Measurements from ENCODE around the gene NR6A1. TPM values are rescaled to one million over a fixed set of nuclear protein-coding genes. Genes with fewer than 3 reads are reported as not detected.

Gene NR6A1
- total RNA-seq, 2 experiments from 2014 or later = 17.5 to 23.0 TPM

GRCh38 chr9:124708633-124709291 lies 62.3 kb downstream of the NR6A1 start:
- ChIA-PET CTCF (ENCODE audit: unreplicated experiment) (no interaction called here), POLR2A (interaction anchor here (0.6 to 1.0 kb wide), 2 partner anchors 109 to 570 kb away, joined by 3 to 5 read pairs; no protein-coding TSS in a partner anchor)
- no peak for TF ChIP-seq CTCF (conservative IDR thresholded peaks at IDR 0.05; ENCODE audit: low read length)
- TF ChIP-seq EZH2phosphoT487 (IDR thresholded peaks at IDR 0.05; ENCODE audit: borderline replicate concordance, low read depth, low read length) = no peak
- Histone ChIP-seq H3K9me2 (ENCODE audit: insufficient read depth, low read length) (no peaks in the 10 kb centered on the region), H3K4me3 (ENCODE audit: low read depth, low read length, poor library complexity, severe bottlenecking) (no peak overlapping the region), H3K36me3 (ENCODE audit: insufficient read depth, low read length) (peaks cover 2% of the 10 kb centered on the region), H2AFZ (ENCODE audit: low read length) (no peak overlapping the region), H4K20me1 (ENCODE audit: insufficient read depth, low read length) (0 out of 2 replicates have a peak, but pooled peaks cover 4% of the 10 kb centered on the region), H3K4me2 (ENCODE audit: low read length) (no peak overlapping the region), H3K79me2 (ENCODE audit: insufficient read depth, low read depth, low read length) (no peaks in the 10 kb centered on the region; the same call in 1 of the 2 replicates), H3K27ac (ENCODE audit: low read depth, low read length, poor library complexity, severe bottlenecking) (no peak overlapping the region), H3K4me1 (ENCODE audit: insufficient read depth, low read length, poor library complexity, severe bottlenecking) (peaks cover 4% of the 10 kb centered on the region), H3K9me3 (ENCODE audit: low read length) (no peaks in the 10 kb centered on the region)
- BruUV-seq (replicated peaks) = no TSS peak
- intact Hi-C loops (cut with micrococcal nuclease; ENCODE audit: unreplicated experiment) = no loop called here
- DNase-seq (ENCODE audit: low spot score) = no peak

DNA sequence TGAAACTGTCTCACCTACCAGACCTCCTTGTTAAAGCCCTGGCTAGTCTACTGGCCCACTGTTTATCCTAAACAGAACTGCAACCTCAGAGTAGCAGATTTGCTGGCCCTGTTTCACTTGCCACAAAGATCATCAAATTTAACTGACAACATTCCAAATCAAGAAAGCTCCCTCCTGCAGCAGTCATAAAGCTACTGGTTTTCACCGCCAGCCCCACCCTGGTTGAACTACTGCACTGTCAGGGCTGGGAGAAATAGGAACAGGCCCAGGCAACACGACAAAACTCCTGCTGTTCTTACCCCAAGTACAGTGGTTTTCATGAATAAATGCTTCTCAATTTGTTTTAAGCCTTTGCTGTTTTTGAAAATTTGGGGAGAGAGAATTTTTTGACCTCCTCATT lies 63.0 kb downstream of the NR6A1 start:
- TF ChIP-seq CTCF (conservative IDR thresholded peaks at IDR 0.05; ENCODE audit: low read length) = no peak
- no peak for TF ChIP-seq EZH2phosphoT487 (IDR thresholded peaks at IDR 0.05; ENCODE audit: borderline replicate concordance, low read depth, low read length)
- intact Hi-C loops (cut with micrococcal nuclease; ENCODE audit: unreplicated experiment) = no loop called here
- Histone ChIP-seq H3K4me1 (ENCODE audit: insufficient read depth, low read length, poor library complexity, severe bottlenecking) (peaks cover 4% of the 10 kb centered on the region), H2AFZ (ENCODE audit: low read length) (no peak overlapping the region), H3K36me3 (ENCODE audit: insufficient read depth, low read length) (peaks cover 8% of the 10 kb centered on the region), H3K79me2 (ENCODE audit: insufficient read depth, low read depth, low read length) (no peaks in the 10 kb centered on the region; the same call in 1 of the 2 replicates), H3K4me3 (ENCODE audit: low read depth, low read length, poor library complexity, severe bottlenecking) (no peak overlapping the region), H4K20me1 (ENCODE audit: insufficient read depth, low read length) (0 out of 2 replicates have a peak, but pooled peaks cover 4% of the 10 kb centered on the region), H3K27ac (ENCODE audit: low read depth, low read length, poor library complexity, severe bottlenecking) (no peak overlapping the region), H3K9me2 (ENCODE audit: insufficient read depth, low read length) (no peaks in the 10 kb centered on the region), H3K4me2 (ENCODE audit: low read length) (no peak overlapping the region), H3K9me3 (ENCODE audit: low read length) (0 out of 2 replicates have a peak, but pooled peaks cover 4% of the 10 kb centered on the region)
- no TSS peak for BruUV-seq (replicated peaks)
- no peak for DNase-seq (ENCODE audit: low spot score)
- ChIA-PET POLR2A (interaction anchor here (0.6 to 0.8 kb wide), 3 partner anchors 31 to 570 kb away, joined by 3 to 4 read pairs (median 3); no protein-coding TSS in a partner anchor), CTCF (ENCODE audit: unreplicated experiment) (no interaction called here)

- Histone ChIP-seq H2AFZ (ENCODE audit: low read length) (no peak overlapping the region), H3K27ac (ENCODE audit: low read depth, low read length, poor library complexity, severe bottlenecking) (no peak overlapping the region), H4K20me1 (ENCODE audit: insufficient read depth, low read length) (0 out of 2 replicates have a peak, but pooled peaks cover 4% of the 10 kb centered on the region), H3K4me1 (ENCODE audit: insufficient read depth, low read length, poor library complexity, severe bottlenecking) (peaks cover 4% of the 10 kb centered on the region), H3K36me3 (ENCODE audit: insufficient read depth, low read length) (peaks cover 12% of the 10 kb centered on the region), H3K4me2 (ENCODE audit: low read length) (no peak overlapping the region), H3K9me2 (ENCODE audit: insufficient read depth, low read length) (no peaks in the 10 kb centered on the region), H3K4me3 (ENCODE audit: low read depth, low read length, poor library complexity, severe bottlenecking) (no peak overlapping the region), H3K79me2 (ENCODE audit: insufficient read depth, low read depth, low read length) (no peaks in the 10 kb centered on the region; the same call in 1 of the 2 replicates), H3K9me3 (ENCODE audit: low read length) (0 out of 2 replicates have a peak, but pooled peaks cover 4% of the 10 kb centered on the region)
- ChIA-PET POLR2A (interaction anchor here (0.7 to 0.8 kb wide), 2 partner anchors 32 to 35 kb away, joined by 3 to 4 read pairs; no protein-coding TSS in a partner anchor), CTCF (ENCODE audit: unreplicated experiment) (no interaction called here)
- no peak for DNase-seq (ENCODE audit: low spot score)
- TF ChIP-seq EZH2phosphoT487 (IDR thresholded peaks at IDR 0.05; ENCODE audit: borderline replicate concordance, low read depth, low read length) = no peak
- no peak for TF ChIP-seq CTCF (conservative IDR thresholded peaks at IDR 0.05; ENCODE audit: low read length)
- intact Hi-C loops (cut with micrococcal nuclease; ENCODE audit: unreplicated experiment) = no loop called here
- BruUV-seq (replicated peaks) = no TSS peak
Measured at GRCh38 chr9:124707666-124708065, 63.4 kb downstream of the NR6A1 start.
